Endothelial cell of umbilical vein (primary cell): ENCODE results near the gene DOCK4. TPM values are rescaled to one million over a fixed set of nuclear protein-coding genes. Genes with fewer than 3 reads are reported as not detected.

Experiments used
- BruUV-seq: library from RNA; stranded (reverse); fragments of 400-500 nt; replicated peaks from 2 replicates; lab custom pipeline; 2021; lab: Mats Ljungman, UMichigan
- CTCF ChIA-PET: fragments of 300-600, 350-600 bp; sonication (Branson Sonifier 250); formaldehyde crosslinking; loops from one replicate; lab custom pipeline; 2021; ENCODE audit warnings: antibody characterized with exemption, inconsistent platforms; lab: Charles Lee
- POLR2A ChIA-PET: fragments of 300-600, 350-600 bp; sonication (Branson Sonifier 250); formaldehyde crosslinking; loops from one replicate; lab custom pipeline; 2021; ENCODE audit warnings: antibody characterized with exemption, inconsistent platforms; lab: Charles Lee
- DNase-seq: peaks from one replicate; pipeline ENCODE4 v3.0.0-alpha.2; 2011; ENCODE audit warnings: low read depth, low spot score
- FAIRE-seq: peaks from 2 replicates; lab custom pipeline; 2011; peaks lifted over from hg19 to GRCh38; lab: Jason Lieb, UNC
- H2AFZ ChIP-seq: 2 replicates; pipeline ENCODE4 v1.6.0; 2012; ENCODE audit warnings: low read depth, low read length, control low read depth, inconsistent platforms
- H3K27ac ChIP-seq: 2 replicates; pipeline ENCODE4 v1.5.1; 2011; ENCODE audit warnings: low read depth, mild to moderate bottlenecking, control low read depth, low read length, moderate library complexity; ENCODE audit not compliant: insufficient read depth
- H3K27me3 ChIP-seq, 2 experiments: 2 replicates each; pipeline versions ENCODE4 v1.6.0 to v1.6.1; 2011; ENCODE audit warnings: low read length in 2 of 2, mixed read lengths in 1 of 2; ENCODE audit not compliant: control insufficient read depth in 2 of 2, insufficient read depth in 2 of 2
- H3K36me3 ChIP-seq, 2 experiments: 2 replicates in 1 of 2; 3 replicates in 1 of 2; pipeline ENCODE4 v1.5.1; 2011; ENCODE audit warnings: low read length in 2 of 2, mild to moderate bottlenecking in 1 of 2, moderate library complexity in 1 of 2; ENCODE audit not compliant: control insufficient read depth in 2 of 2, insufficient read depth in 2 of 2; ENCODE audit errors: extremely low read depth in 1 of 2
- H3K4me1 ChIP-seq: 3 replicates; pipeline ENCODE4 v1.5.1; 2011; ENCODE audit warnings: mild to moderate bottlenecking, low read length; ENCODE audit not compliant: control insufficient read depth, insufficient read depth; ENCODE audit errors: extremely low read depth
- H3K4me2 ChIP-seq: 2 replicates; pipeline ENCODE4 v1.6.1; 2011; ENCODE audit warnings: low read length, control low read depth, mixed read lengths; ENCODE audit not compliant: insufficient read depth
- H3K4me3 ChIP-seq, 3 experiments: fragments of 200-600 bp in 1 of 3; sonication (generic), shearing (Covaris generic) in 1 of 3; replicated peaks in 1 of 3; 2 replicates each; pipeline ENCODE4 v1.5.1; 2011 to 2016; ENCODE audit warnings: control low read depth in 3 of 3, low read length in 3 of 3, mild to moderate bottlenecking in 2 of 3, inconsistent platforms in 1 of 3, low read depth in 1 of 3, moderate library complexity in 1 of 3; ENCODE audit not compliant: insufficient read depth in 1 of 3
- H3K79me2 ChIP-seq: 2 replicates; pipeline ENCODE4 v1.6.0; 2012; ENCODE audit warnings: low read length, inconsistent platforms; ENCODE audit not compliant: control insufficient read depth, insufficient read depth
- H3K9ac ChIP-seq: replicated peaks from 2 replicates; pipeline ENCODE3; 2011; ENCODE audit warnings: low read length, control low read depth; ENCODE audit not compliant: insufficient read depth; ENCODE audit errors: extremely low read depth
- H3K9me1 ChIP-seq: replicated peaks from 3 replicates; pipeline ENCODE4 v1.6.0; 2011; ENCODE audit warnings: mild to moderate bottlenecking, low read length; ENCODE audit not compliant: control insufficient read depth, insufficient read depth; ENCODE audit errors: extremely low read depth
- H3K9me3 ChIP-seq: replicated peaks from 2 replicates; pipeline ENCODE4 v1.5.1; 2012; ENCODE audit warnings: low read length, inconsistent platforms; ENCODE audit not compliant: control insufficient read depth, insufficient read depth
- H4K20me1 ChIP-seq: replicated peaks from 2 replicates; pipeline ENCODE3; 2011; ENCODE audit warnings: mild to moderate bottlenecking, low read length; ENCODE audit not compliant: control insufficient read depth, insufficient read depth; ENCODE audit errors: extremely low read depth
- CTCF ChIP-seq, 2 donors: IDR thresholded peaks; 1 replicate in 1 of 2; 2 replicates in 1 of 2; pipeline ENCODE4 v1.5.1; 2011; ENCODE audit warnings: low read length in 2 of 2, mild to moderate bottlenecking in 2 of 2, moderate library complexity in 2 of 2, control low read depth in 1 of 2, inconsistent platforms in 1 of 2, low read depth in 1 of 2; ENCODE audit not compliant: insufficient read depth in 1 of 2; ENCODE audit errors: extremely low read depth in 1 of 2
- EZH2 ChIP-seq: IDR thresholded peaks from 2 replicates; pipeline ENCODE4 v1.6.1; 2012; ENCODE audit warnings: borderline replicate concordance, low read depth, mild to moderate bottlenecking, moderate library complexity, low read length, inconsistent platforms; ENCODE audit not compliant: severe bottlenecking
- FOS ChIP-seq: IDR thresholded peaks from 2 replicates; pipeline ENCODE4 v1.6.1; 2011; ENCODE audit warnings: mild to moderate bottlenecking, low read length, moderate library complexity, borderline replicate concordance; ENCODE audit not compliant: insufficient read depth
- GATA2 ChIP-seq: IDR thresholded peaks from 2 replicates; pipeline ENCODE4 v1.7.0; 2011; ENCODE audit warnings: low read depth, mild to moderate bottlenecking, moderate library complexity, mixed read lengths, low read length; ENCODE audit not compliant: insufficient read length, insufficient read depth
- MYC ChIP-seq: IDR thresholded peaks from one replicate; pipeline ENCODE4 v1.6.1; 2011; ENCODE audit warnings: mild to moderate bottlenecking, low read depth, low read length
- dilution Hi-C: fragments of 300-500 bp; cut with MboI; formaldehyde crosslinking; loops from one replicate; pipeline ENCODE4 v1.15.0; 2019; ENCODE audit warnings: low sequenced_read_pairs; ENCODE audit not compliant: extremely low pct_ligation_motif_present
- intact Hi-C: fragments of 100-400 bp; cut with micrococcal nuclease; formaldehyde crosslinking; loops from one replicate; pipeline ENCODE4 v1.10.0; 2022
- polyA plus RNA-seq, 4 experiments: library from polyadenylated mRNA; depleted of rRNA in 3 of 4; stranded (reverse) in 3 of 4; unstranded in 1 of 4; fragments of >200 nt; gene quantifications; 2 replicates each; pipeline versions ENCODE4 v1.2.1 to v1.2.3, GENCODE V29; 2011 to 2012; ENCODE audit warnings: missing spikeins in 1 of 4
- total RNA-seq: library from RNA; stranded (reverse); gene quantifications from 2 replicates; pipeline ENCODE4 v1.2.3, GENCODE V29; 2021

Gene DOCK4
- total and polyA plus RNA-seq, 2 donors (not counting 3 experiments of a cell fraction or from before 2014, with no cell fraction given): 47.4 to 164 TPM

GRCh38 chr7:111903016-111903415 lies 303.2 kb downstream of the DOCK4 start:
- H3K9me3 ChIP-seq: no peaks in the 10 kb centered on the region
- dilution Hi-C loops (no loop called here), intact Hi-C loops (no loop called here)
- H2AFZ ChIP-seq: no peak overlapping the region
- FAIRE-seq (no peak), DNase-seq (no peak)
- H3K4me2 ChIP-seq: no peak overlapping the region
- TF ChIP-seq CTCF (IDR thresholded peaks at IDR 0.05; ENCODE audit: extremely low read depth in 1 of 2, insufficient read depth in 1 of 2, low read depth in 1 of 2, low read length in 2 of 2) (no peak), GATA2 (no peak), FOS (no peak), EZH2 (no peak)
- no peak overlapping the region for H3K4me3 ChIP-seq
- BruUV-seq: no TSS peak
- H3K27ac ChIP-seq: no peak overlapping the region
- no peak overlapping the region for H3K9ac ChIP-seq
- H3K36me3 ChIP-seq: peaks cover 22% of the 10 kb centered on the region in 2 experiments
- no peaks in the 10 kb centered on the region for H3K27me3 ChIP-seq
- H3K4me1 ChIP-seq: no peaks in the 10 kb centered on the region
- no peaks in the 10 kb centered on the region for H3K79me2 ChIP-seq
- H3K9me1 ChIP-seq: no peaks in the 10 kb centered on the region
- POLR2A ChIA-PET: interaction anchor here (0.7 kb wide), 1 partner anchor 159 kb away, joined by 3 read pairs; no protein-coding TSS in a partner anchor
- H4K20me1 ChIP-seq: no peaks in the 10 kb centered on the region
- CTCF ChIA-PET: no interaction called here

- no peaks in the 10 kb centered on the region for H3K27me3 ChIP-seq
- no peaks in the 10 kb centered on the region for H3K79me2 ChIP-seq
- no peak overlapping the region for H3K9ac ChIP-seq
- ChIA-PET CTCF (no interaction called here), POLR2A (interaction anchor here (0.9 kb wide), 1 partner anchor 304 kb away, joined by 3 read pairs; no protein-coding TSS in a partner anchor)
- no peak for TF ChIP-seq FOS
- no peak for TF ChIP-seq CTCF (IDR thresholded peaks at IDR 0.05; ENCODE audit: extremely low read depth in 1 of 2, insufficient read depth in 1 of 2, low read depth in 1 of 2, low read length in 2 of 2)
- TF ChIP-seq GATA2: no peak
- TF ChIP-seq MYC: no peak
- no peak for TF ChIP-seq EZH2
- H3K4me3 ChIP-seq: no peak overlapping the region
- H3K9me1 ChIP-seq: no peaks in the 10 kb centered on the region
- H3K4me2 ChIP-seq: no peak overlapping the region
- no peaks in the 10 kb centered on the region for H3K4me1 ChIP-seq
- peaks cover 17 to 24% of the 10 kb centered on the region in 2 experiments for H3K36me3 ChIP-seq
- dilution Hi-C loops (no loop called here), intact Hi-C loops (no loop called here)
- BruUV-seq: no TSS peak
- H4K20me1 ChIP-seq: no peaks in the 10 kb centered on the region
- H3K27ac ChIP-seq: no peak overlapping the region
- H3K9me3 ChIP-seq: no peaks in the 10 kb centered on the region
- no peak for DNase-seq
- no peak for FAIRE-seq
- no peak overlapping the region for H2AFZ ChIP-seq
Measured at GRCh38 chr7:111900283-111900682, 305.9 kb downstream of the DOCK4 start.
